Ectodermal cell (in vitro differentiated cells): ENCODE results near the gene RNU7-1.

Experiments
- H3K27ac ChIP-seq: 2 replicates; pipeline ENCODE4 v1.7.0; 2013; ENCODE audit warnings: mild to moderate bottlenecking, low read depth, low read length; ENCODE audit not compliant: insufficient read depth, poor library complexity, severe bottlenecking
- H3K27me3 ChIP-seq: 2 replicates; pipeline ENCODE4 v1.7.0; 2013; ENCODE audit warnings: mild to moderate bottlenecking, low read length; ENCODE audit not compliant: insufficient read depth, control insufficient read depth, poor library complexity, severe bottlenecking
- H3K36me3 ChIP-seq: one replicate; pipeline ENCODE4 v1.7.0; 2013; ENCODE audit warnings: low read length; ENCODE audit not compliant: control insufficient read depth, insufficient read depth
- H3K4me1 ChIP-seq: one replicate; pipeline ENCODE4 v1.7.0; 2013; ENCODE audit warnings: low read length; ENCODE audit not compliant: control insufficient read depth, insufficient read depth
- H3K4me3 ChIP-seq: 2 replicates; pipeline ENCODE4 v1.7.0; 2013; ENCODE audit warnings: low read depth, low read length, control low read depth; ENCODE audit not compliant: insufficient read depth
- H3K9me3 ChIP-seq: 2 replicates; pipeline ENCODE4 v1.7.0; 2013; ENCODE audit warnings: mild to moderate bottlenecking, low read length, moderate library complexity; ENCODE audit not compliant: control insufficient read depth
- WGBS, 2 experiments: methylation state at CpG; one replicate each; pipeline ENCODE4 v1.1.7; 2013; ENCODE audit warnings: missing lambda C conversion rate in 2 of 2; 5-methylcytosine and 5-hydroxymethylcytosine counted together

Gene RNU7-1

DNA sequence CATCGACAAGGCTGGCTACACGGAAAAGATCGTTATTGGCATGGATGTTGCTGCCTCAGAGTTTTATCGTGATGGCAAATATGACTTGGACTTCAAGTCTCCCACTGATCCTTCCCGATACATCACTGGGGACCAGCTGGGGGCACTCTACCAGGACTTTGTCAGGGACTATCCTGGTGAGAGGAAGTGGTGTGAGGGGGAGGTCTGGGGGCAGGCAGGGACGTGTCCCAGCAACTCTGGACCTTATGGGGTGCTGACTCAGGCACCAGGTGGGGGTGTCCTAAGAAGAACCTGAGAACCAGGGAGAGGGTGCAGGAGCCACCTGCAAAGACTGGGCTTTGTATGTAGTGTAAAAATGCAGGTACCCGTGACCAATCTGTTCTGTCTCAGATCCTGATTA, 24.0 kb upstream of the RNU7-1 start:
- no peaks in the 10 kb centered on the region for H3K9me3 ChIP-seq
- peaks cover 11% of the 10 kb centered on the region for H3K4me1 ChIP-seq
- H3K4me3 ChIP-seq, result no peak overlapping the region
- WGBS, 2 experiments, result 85% methylated on average over 7 of the region's 7 CpGs
- H3K27ac ChIP-seq, result no peak overlapping the region
- H3K27me3 ChIP-seq, result no peaks in the 10 kb centered on the region
- H3K36me3 ChIP-seq, result peaks cover 40% of the 10 kb centered on the region

DNA sequence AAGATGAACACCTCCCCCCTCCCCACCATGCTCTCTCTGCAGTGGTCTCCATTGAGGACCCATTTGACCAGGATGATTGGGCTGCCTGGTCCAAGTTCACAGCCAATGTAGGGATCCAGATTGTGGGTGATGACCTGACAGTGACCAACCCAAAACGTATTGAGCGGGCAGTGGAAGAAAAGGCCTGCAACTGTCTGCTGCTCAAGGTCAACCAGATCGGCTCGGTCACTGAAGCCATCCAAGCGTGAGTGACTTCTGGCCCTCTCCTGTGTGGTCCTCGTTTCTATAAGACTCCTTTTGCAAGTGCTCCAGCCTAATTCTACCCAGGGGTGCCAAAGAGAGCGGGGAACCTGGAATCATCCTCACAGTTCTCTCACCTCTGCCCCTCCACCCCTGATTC, 22.1 kb upstream of the RNU7-1 start:
- Histone ChIP-seq H3K4me3 (no peak overlapping the region), H3K27me3 (no peaks in the 10 kb centered on the region), H3K27ac (no peak overlapping the region), H3K36me3 (peaks cover 40% of the 10 kb centered on the region), H3K4me1 (peaks cover 25% of the 10 kb centered on the region), H3K9me3 (no peaks in the 10 kb centered on the region)
- 90 to 96% methylated on average over 7 of the region's 7 CpGs for WGBS, 2 experiments

DNA sequence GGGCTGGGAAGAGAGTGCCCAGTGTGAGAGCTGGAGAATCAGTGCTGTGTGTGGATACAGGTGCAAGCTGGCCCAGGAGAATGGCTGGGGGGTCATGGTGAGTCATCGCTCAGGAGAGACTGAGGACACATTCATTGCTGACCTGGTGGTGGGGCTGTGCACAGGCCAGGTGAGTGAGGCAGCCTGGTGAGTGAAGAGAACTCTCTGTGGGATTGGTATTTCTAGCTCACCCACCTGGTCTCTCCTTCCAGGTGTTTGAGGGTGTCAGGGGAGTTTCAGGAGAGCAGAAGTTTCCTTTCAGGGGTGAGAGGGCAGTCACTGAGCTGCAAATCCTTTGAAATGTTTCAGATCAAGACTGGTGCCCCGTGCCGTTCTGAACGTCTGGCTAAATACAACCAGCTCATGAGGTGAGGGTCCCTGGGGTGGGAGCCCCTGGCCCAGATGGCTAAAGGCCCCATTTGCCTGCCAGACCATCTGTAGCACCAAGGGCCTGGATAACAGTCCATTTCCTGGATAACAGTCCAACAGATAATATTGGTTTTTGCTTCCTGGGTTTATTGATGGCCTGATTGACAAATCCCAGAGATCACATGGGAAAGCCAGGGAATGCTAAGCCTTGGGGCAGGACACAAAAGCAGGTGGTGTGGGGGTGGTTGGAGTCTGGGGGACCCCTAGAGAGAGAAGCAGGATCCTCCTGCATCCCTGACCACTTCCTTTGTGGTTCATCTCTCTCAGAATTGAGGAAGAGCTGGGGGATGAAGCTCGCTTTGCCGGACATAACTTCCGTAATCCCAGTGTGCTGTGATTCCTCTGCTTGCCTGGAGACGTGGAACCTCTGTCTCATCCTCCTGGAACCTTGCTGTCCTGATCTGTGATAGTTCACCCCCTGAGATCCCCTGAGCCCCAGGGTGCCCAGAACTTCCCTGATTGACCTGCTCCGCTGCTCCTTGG, 21.3 kb upstream of the RNU7-1 start:
- 93% methylated on average over 9 of the region's 9 CpGs for whole genome bisulfite sequencing, 2 experiments
- H3K27ac ChIP-seq, result no peak overlapping the region
- H3K4me3 ChIP-seq, result no peak overlapping the region
- H3K4me1 ChIP-seq, result peaks cover 30% of the 10 kb centered on the region
- no peaks in the 10 kb centered on the region for H3K9me3 ChIP-seq
- no peaks in the 10 kb centered on the region for H3K27me3 ChIP-seq
- peaks cover 32% of the 10 kb centered on the region for H3K36me3 ChIP-seq

DNA sequence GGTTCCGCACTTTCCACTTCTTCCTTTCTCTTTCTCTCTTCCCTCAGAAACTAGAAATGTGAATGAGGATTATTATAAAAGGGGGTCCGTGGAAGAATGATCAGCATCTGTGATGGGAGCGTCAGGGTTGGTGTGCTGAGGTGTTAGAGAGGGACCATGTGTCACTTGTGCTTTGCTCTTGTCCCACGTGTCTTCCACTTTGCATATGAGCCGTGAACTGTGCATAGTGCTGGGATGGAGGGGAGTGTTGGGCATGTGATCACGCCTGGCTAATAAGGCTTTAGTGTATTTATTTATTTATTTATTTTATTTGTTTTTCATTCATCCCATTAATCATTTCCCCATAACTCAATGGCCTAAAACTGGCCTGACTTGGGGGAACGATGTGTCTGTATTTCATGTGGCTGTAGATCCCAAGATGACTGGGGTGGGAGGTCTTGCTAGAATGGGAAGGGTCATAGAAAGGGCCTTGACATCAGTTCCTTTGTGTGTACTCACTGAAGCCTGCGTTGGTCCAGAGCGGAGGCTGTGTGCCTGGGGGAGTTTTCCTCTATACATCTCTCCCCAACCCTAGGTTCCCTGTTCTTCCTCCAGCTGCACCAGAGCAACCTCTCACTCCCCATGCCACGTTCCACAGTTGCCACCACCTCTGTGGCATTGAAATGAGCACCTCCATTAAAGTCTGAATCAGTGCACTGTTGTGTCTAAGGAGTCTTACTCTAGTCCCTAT, 20.4 kb upstream of the RNU7-1 start:
- WGBS, 2 experiments, result 91 to 93% methylated on average over 8 to 9 of the region's 10 CpGs
- Histone ChIP-seq H3K4me1 (peaks cover 30% of the 10 kb centered on the region), H3K4me3 (no peak overlapping the region), H3K27me3 (no peaks in the 10 kb centered on the region), H3K36me3 (peaks cover 27% of the 10 kb centered on the region), H3K9me3 (no peaks in the 10 kb centered on the region), H3K27ac (no peak overlapping the region)

DNA sequence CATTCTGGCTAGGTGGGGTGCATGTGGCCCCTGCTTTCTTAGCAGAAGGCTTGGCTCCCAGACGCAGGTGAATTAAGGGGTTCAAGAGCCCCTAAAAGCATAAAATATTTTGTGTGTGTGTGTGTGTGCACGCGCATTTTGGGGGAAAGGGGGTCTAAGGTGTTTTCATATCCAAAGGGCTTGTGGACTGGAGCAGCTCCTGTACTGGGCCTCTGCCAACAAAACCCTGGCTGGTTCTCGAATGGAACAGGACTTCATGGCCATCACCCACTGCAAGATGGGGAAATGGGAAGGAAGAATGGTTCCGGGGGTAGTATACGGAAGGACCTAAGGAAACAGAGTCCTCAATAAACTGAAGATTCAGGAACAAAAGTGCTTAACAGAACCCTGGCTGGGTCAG, 19.8 kb upstream of the RNU7-1 start:
- H3K4me3 ChIP-seq, result no peak overlapping the region
- H3K9me3 ChIP-seq, result no peaks in the 10 kb centered on the region
- H3K36me3 ChIP-seq, result peaks cover 23% of the 10 kb centered on the region
- H3K27ac ChIP-seq, result no peak overlapping the region
- H3K4me1 ChIP-seq, result peaks cover 30% of the 10 kb centered on the region
- 87 to 88% methylated on average over 6 of the region's 6 CpGs for WGBS, 2 experiments
- no peaks in the 10 kb centered on the region for H3K27me3 ChIP-seq

DNA sequence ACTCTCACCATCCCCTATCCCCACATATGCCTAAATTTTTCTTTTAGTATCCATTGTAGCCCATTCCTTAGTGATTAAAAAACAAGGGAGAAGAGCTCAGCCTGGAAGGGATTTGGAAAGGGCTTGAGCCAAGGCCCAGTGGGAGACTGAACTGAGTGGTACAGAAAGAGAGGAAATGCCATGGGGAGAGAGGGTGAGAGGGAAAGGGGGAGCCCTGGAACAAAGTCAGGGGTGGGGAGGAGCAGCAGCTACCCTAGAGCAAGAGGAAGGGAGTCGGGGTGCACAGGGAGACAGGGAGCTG, 18.4 kb upstream of the RNU7-1 start:
- Histone ChIP-seq H3K9me3 (no peaks in the 10 kb centered on the region), H3K4me1 (peaks cover 36% of the 10 kb centered on the region), H3K27me3 (no peaks in the 10 kb centered on the region), H3K36me3 (peaks cover 13% of the 10 kb centered on the region), H3K27ac (peak overlapping the region; percentile 92), H3K4me3 (no peak overlapping the region)
- 44 to 49% methylated on average over 1 of the region's 1 CpG for WGBS, 2 experiments

DNA sequence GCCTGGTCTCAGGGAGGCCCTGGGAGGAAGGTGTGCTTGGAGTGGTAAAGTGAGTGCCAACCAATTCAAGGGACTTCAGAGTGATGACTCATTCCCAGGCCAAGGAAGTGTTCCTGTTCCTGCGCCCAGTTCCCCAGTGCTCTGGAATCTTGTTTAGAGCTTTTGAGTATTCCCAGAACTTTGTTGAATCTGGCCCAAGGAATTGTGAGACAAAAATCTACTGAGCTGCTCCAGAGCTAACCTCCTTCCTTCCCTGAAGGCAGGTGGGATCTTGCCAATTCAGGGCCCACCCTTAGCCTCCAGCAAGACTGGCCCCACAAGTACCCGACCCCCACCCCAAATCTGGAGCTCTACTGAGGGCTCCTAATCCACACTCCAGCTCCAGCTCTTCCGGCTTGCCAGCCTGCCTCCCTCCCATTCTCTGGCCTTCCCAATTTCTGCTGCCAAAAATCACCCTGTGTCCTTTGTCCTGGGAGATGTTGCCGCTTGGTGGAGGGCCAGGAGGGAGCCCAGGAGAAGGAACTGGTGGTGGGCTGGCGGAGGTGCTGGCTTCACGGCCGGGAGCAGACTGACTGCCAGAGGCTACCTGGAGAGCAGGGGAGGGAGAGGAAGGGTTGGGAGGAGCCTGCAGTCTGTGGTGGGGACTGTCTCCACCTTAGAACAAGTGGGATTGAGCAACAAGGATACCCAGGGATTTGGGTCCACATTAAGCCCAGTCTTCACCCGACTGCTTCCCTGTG, 17.9 kb upstream of the RNU7-1 start:
- WGBS, 2 experiments, result 5% methylated on average over 8 of the region's 8 CpGs
- H3K27ac ChIP-seq, result peak overlapping the region; percentile 92
- H3K36me3 ChIP-seq, result peaks cover 12% of the 10 kb centered on the region
- H3K4me1 ChIP-seq, result peaks cover 36% of the 10 kb centered on the region
- peak overlapping the region; percentile 69 for H3K4me3 ChIP-seq
- no peaks in the 10 kb centered on the region for H3K9me3 ChIP-seq
- no peaks in the 10 kb centered on the region for H3K27me3 ChIP-seq

DNA sequence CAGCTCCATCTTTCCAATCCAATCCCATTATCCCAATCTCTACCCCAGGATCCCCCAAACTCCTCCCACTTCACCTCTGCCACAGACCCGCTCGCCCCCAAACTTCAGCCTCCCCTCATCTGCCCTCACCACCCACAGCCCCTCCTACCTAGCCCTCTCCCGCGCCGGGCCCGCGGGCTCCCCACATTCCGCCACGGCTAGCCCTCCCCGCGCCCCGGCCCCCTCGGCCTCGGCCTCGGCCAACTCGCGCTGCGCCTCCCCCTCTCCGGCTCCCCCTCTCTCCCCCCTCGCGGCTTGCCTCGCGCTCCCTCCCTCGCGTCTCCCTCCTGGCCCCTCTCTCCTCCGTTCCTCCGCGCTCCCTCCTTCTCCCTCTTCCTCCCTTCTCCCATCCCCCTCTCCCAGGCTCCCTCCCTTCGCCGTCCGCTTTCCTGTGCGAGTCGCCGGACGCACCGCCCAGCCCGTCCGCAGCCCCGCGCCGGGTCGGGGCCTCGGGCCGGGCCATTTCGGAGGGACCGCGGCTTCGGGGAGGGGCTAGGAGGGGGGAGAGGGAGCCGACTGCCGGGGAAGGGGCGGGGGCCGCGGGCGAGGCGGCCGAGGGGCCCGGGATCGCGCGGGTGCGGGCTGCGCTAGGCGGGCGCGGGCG, 16.1 kb upstream of the RNU7-1 start, which contains the start of gene ATN1:
Gene ATN1 (plus strand): TSS at position 581 of the 643 bp plus-strand sequence. CDS start 6,043 bp downstream, outside the sequence.
- H3K4me1 ChIP-seq, result peaks cover 36% of the 10 kb centered on the region

DNA sequence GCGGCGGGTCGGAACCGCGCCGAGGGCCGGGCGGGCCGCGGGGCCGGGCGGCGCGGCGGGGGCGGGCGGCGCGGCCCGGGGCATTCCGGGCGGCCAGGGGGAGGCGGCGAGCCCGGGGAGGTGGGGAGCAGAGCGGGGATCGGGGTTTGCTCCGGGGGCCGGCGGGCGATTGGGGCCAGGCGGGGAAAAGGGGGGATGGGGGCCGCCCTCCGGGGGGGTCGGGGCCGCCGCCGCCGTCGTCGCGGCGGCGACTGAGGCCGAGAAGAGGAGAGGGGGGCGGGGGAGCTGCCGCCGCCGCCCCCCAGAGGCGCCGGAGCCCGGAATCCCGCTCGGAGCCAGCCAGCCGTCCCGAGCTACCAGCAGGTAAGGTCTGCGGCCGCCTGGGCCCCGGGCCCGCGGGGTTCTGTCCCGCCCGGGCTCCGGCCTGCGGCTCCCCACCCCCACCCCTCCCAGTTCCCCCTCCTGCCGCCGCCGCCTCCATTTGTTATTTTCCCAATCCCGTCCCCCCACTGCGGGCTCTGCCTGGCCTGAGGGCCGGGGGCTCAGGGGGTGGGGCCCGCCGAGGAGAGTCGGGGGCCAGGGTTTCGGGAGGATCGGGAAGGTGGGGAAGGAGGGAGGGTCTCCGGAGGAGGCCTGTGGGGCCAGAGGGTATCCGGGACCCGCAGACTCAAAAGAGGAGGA, 15.5 kb upstream of the RNU7-1 start:
- Histone ChIP-seq H3K4me1 (peaks cover 36% of the 10 kb centered on the region), H3K27ac (peak overlapping the region; percentile 12), H3K4me3 (peak overlapping the region; percentile 84), H3K36me3 (peaks cover under 1% of the 10 kb centered on the region), H3K27me3 (no peaks in the 10 kb centered on the region), H3K9me3 (no peaks in the 10 kb centered on the region)
- WGBS, 2 experiments, result 0% methylated on average over 76 of the region's 79 CpGs

More for the DNA sequence above, 16.1 kb upstream of the RNU7-1 start, which contains the start of gene ATN1:
- Histone ChIP-seq H3K36me3 (peaks cover 2% of the 10 kb centered on the region), H3K9me3 (no peaks in the 10 kb centered on the region), H3K27ac (peak within 1 kb of the TSS; percentile 75), H3K27me3 (no peaks in the 10 kb centered on the region), H3K4me3 (peak within 1 kb of the TSS; percentile 84)
- WGBS, 2 experiments, result 0% methylated on average over 66 of the region's 66 CpGs
